AG09309 (cell line): ENCODE results near the gene L3MBTL3.

Experiments used
- DNase-seq: peaks from one replicate; pipeline ENCODE4 v3.0.0-alpha.2; 2010; ENCODE audit warnings: low read depth
- H3K4me3 ChIP-seq: 2 replicates; pipeline ENCODE4 v1.5.1; 2011; ENCODE audit warnings: mild to moderate bottlenecking, low read depth, low read length, moderate library complexity; ENCODE audit not compliant: control insufficient read depth
- CTCF ChIP-seq: IDR thresholded peaks from 2 replicates; pipeline ENCODE4 v1.5.1; 2011; ENCODE audit warnings: mild to moderate bottlenecking, low read depth, low read length, inconsistent platforms; ENCODE audit not compliant: insufficient read depth, control insufficient read depth; ENCODE audit errors: missing control alignments

The L3MBTL3 gene

GRCh38 chr6:130070326-130070725 lies 51.9 kb downstream of the L3MBTL3 start:
- no peak overlapping the region for H3K4me3 ChIP-seq
- DNase-seq: no peak
- no peak for TF ChIP-seq CTCF

GRCh38 chr6:130070792-130071191 lies 52.4 kb downstream of the L3MBTL3 start:
- no peak overlapping the region for H3K4me3 ChIP-seq
- no peak for DNase-seq
- no peak for TF ChIP-seq CTCF

- no peak for TF ChIP-seq CTCF
- no peak for DNase-seq
Observed at GRCh38 chr6:130075879-130076460, 57.6 kb downstream of the L3MBTL3 start.

GRCh38 chr6:130076512-130076911 lies 58.1 kb downstream of the L3MBTL3 start:
- H3K4me3 ChIP-seq: no peak overlapping the region
- TF ChIP-seq CTCF: no peak
- DNase-seq: no peak

More at GRCh38 chr6:130075879-130076460, 57.6 kb downstream of the L3MBTL3 start:
- H3K4me3 ChIP-seq: no peak overlapping the region

- TF ChIP-seq CTCF: no peak
- DNase-seq: no peak
- no peak overlapping the region for H3K4me3 ChIP-seq
Observed at GRCh38 chr6:130090796-130091195, 72.4 kb downstream of the L3MBTL3 start.

GRCh38 chr6:130093546-130093945 lies 75.2 kb downstream of the L3MBTL3 start:
- no peak overlapping the region for H3K4me3 ChIP-seq
- TF ChIP-seq CTCF: no peak
- DNase-seq: no peak

- TF ChIP-seq CTCF: no peak
- DNase-seq: no peak
- no peak overlapping the region for H3K4me3 ChIP-seq
Observed at GRCh38 chr6:130098317-130098716, 79.9 kb downstream of the L3MBTL3 start.
